Endodermal cell (in vitro differentiated cells): ENCODE results near the gene FOXD1. TPM values are rescaled to one million over a fixed set of nuclear protein-coding genes. Genes with fewer than 3 reads are reported as not detected.

Source experiments
- DNase-seq: peaks from one replicate; pipeline ENCODE4 v3.0.0-alpha.2; 2017
- H3K27ac ChIP-seq: 2 replicates; pipeline ENCODE4 v1.5.1; 2013; ENCODE audit warnings: mild to moderate bottlenecking, low read depth, low read length, moderate library complexity
- H3K27me3 ChIP-seq: 2 replicates; pipeline ENCODE4 v1.6.1; 2013; ENCODE audit warnings: mild to moderate bottlenecking, low read length, moderate library complexity; ENCODE audit not compliant: insufficient read depth, control insufficient read depth, poor library complexity, severe bottlenecking
- H3K36me3 ChIP-seq: 2 replicates; pipeline ENCODE4 v1.7.0; 2013; ENCODE audit warnings: mild to moderate bottlenecking, low read length, moderate library complexity; ENCODE audit not compliant: control insufficient read depth, insufficient read depth
- H3K4me1 ChIP-seq: one replicate; pipeline ENCODE4 v1.7.0; 2013; ENCODE audit warnings: low read length; ENCODE audit not compliant: control insufficient read depth, insufficient read depth
- H3K4me3 ChIP-seq: 2 replicates; pipeline ENCODE4 v1.5.1; 2013; ENCODE audit warnings: mild to moderate bottlenecking, low read length, moderate library complexity
- H3K9ac ChIP-seq: 2 replicates; pipeline ENCODE4 v1.6.1; 2013; ENCODE audit warnings: mild to moderate bottlenecking, low read length, moderate library complexity; ENCODE audit not compliant: poor library complexity, severe bottlenecking; ENCODE audit errors: extremely low read depth
- H3K9me3 ChIP-seq: 2 replicates; pipeline ENCODE4 v1.6.1; 2013; ENCODE audit warnings: mild to moderate bottlenecking, low read length, moderate library complexity; ENCODE audit not compliant: control insufficient read depth
- H3K27ac Mint-ChIP-seq: 2 replicates; pipeline ENCODE4 v1.8.0; 2020; ENCODE audit warnings: mixed read lengths
- H3K27me3 Mint-ChIP-seq: 2 replicates; pipeline ENCODE4 v1.8.0; 2021; ENCODE audit warnings: mild to moderate bottlenecking, mixed read lengths; ENCODE audit not compliant: insufficient read depth
- H3K36me3 Mint-ChIP-seq: 2 replicates; pipeline ENCODE4 v1.8.0; 2020; ENCODE audit warnings: low read depth, mixed read lengths
- H3K4me1 Mint-ChIP-seq: 2 replicates; pipeline ENCODE4 v1.8.0; 2020; ENCODE audit warnings: mixed read lengths
- H3K4me3 Mint-ChIP-seq: 2 replicates; pipeline ENCODE4 v1.8.0; 2020; ENCODE audit warnings: mild to moderate bottlenecking, moderate library complexity, mixed read lengths
- H3K9me3 Mint-ChIP-seq: 2 replicates; pipeline ENCODE4 v1.8.0; 2020; ENCODE audit warnings: mild to moderate bottlenecking, mixed read lengths
- WGBS, 2 experiments: methylation state at CpG; one replicate each; pipeline versions ENCODE4 v1.1.5 to v1.1.7; 2013; ENCODE audit warnings: missing lambda C conversion rate in 2 of 2, mixed read lengths in 1 of 2; ENCODE audit not compliant: insufficient coverage in 1 of 2, insufficient read length in 1 of 2; 5-methylcytosine and 5-hydroxymethylcytosine counted together
- total RNA-seq, 2 donors: library from RNA; stranded (reverse); fragmentation: NEBNext Ultra II Directional in 1 of 2; extraction: Animal tissue kit (Norgen Biotek cat#: 25700) in 1 of 2; gene quantifications; 2 replicates in 1 of 2; 3 replicates in 1 of 2; pipeline ENCODE4 v1.2.1, GENCODE V29; 2021
- TF ChIP-seq, protein P1 (sequence below): fragments of 200-600 bp; sonication (generic); conservative IDR thresholded peaks from 2 replicates; pipeline ENCODE4 v1.5.0; 2021; ENCODE audit warnings: antibody characterized with exemption, mild to moderate bottlenecking

FOXD1 gene
- total RNA-seq, 2 donors from 2014 or later, result 0.29 to 0.59 TPM

- TF ChIP-seq, protein P1, sequence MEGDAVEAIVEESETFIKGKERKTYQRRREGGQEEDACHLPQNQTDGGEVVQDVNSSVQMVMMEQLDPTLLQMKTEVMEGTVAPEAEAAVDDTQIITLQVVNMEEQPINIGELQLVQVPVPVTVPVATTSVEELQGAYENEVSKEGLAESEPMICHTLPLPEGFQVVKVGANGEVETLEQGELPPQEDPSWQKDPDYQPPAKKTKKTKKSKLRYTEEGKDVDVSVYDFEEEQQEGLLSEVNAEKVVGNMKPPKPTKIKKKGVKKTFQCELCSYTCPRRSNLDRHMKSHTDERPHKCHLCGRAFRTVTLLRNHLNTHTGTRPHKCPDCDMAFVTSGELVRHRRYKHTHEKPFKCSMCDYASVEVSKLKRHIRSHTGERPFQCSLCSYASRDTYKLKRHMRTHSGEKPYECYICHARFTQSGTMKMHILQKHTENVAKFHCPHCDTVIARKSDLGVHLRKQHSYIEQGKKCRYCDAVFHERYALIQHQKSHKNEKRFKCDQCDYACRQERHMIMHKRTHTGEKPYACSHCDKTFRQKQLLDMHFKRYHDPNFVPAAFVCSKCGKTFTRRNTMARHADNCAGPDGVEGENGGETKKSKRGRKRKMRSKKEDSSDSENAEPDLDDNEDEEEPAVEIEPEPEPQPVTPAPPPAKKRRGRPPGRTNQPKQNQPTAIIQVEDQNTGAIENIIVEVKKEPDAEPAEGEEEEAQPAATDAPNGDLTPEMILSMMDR, result no peak
- Histone ChIP-seq H3K9me3 (no peaks in the 10 kb centered on the region), H3K4me3 (no peak overlapping the region), H3K36me3 (no peaks in the 10 kb centered on the region), H3K9ac (no peak overlapping the region), H3K4me1 (no peaks in the 10 kb centered on the region), H3K27me3 (peaks cover 16% of the 10 kb centered on the region), H3K27ac (no peak overlapping the region)
- Mint-ChIP-seq H3K4me3 (no peak overlapping the region), H3K9me3 (no peaks in the 10 kb centered on the region), H3K27ac (no peak overlapping the region), H3K36me3 (no peaks in the 10 kb centered on the region), H3K27me3 (peaks cover 56% of the 10 kb centered on the region), H3K4me1 (peaks cover 11% of the 10 kb centered on the region)
- WGBS, 2 experiments, result 91 to 98% methylated on average over 5 of the region's 5 CpGs
- DNase-seq, result no peak
Observed at GRCh38 chr5:73415617-73416016, 33.0 kb downstream of the FOXD1 start.

DNA sequence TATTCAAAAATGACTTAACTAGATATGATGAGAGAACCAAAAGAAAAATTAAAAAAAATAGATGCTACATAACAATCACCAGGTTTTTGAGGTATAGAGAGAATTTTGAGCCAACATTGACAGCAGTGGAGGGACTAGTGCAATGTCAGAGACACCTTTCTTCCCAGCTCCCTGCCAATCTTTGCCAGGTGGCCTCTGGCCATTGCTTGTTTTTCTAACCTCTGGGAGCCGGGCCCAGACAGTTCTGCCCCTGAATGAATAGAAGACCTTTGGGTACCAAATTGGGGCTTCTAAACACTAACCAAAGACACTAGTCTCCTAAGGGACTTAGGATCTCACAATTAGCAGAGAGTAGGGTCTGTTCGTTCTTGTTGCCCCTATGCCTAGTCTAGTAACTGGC lies 33.4 kb downstream of the FOXD1 start:
- H3K4me1 ChIP-seq, result no peaks in the 10 kb centered on the region
- Mint-ChIP-seq H3K4me1 (peaks cover 11% of the 10 kb centered on the region), H3K36me3 (no peaks in the 10 kb centered on the region), H3K27ac (no peak overlapping the region), H3K27me3 (peaks cover 51% of the 10 kb centered on the region), H3K9me3 (no peaks in the 10 kb centered on the region), H3K4me3 (no peak overlapping the region)
- no peaks in the 10 kb centered on the region for H3K9me3 ChIP-seq
- H3K9ac ChIP-seq, result no peak overlapping the region
- TF ChIP-seq, protein P1, result no peak
- DNase-seq, result no peak
- H3K27me3 ChIP-seq, result peaks cover 11% of the 10 kb centered on the region
- H3K4me3 ChIP-seq, result no peak overlapping the region
- WGBS, 2 experiments, result 87 to 100% methylated on average over 1 to 2 of the region's 2 CpGs
- no peaks in the 10 kb centered on the region for H3K36me3 ChIP-seq
- H3K27ac ChIP-seq, result no peak overlapping the region

GRCh38 chr5:73412597-73412988 lies 36.0 kb downstream of the FOXD1 start:
- H3K36me3 Mint-ChIP-seq, result no peaks in the 10 kb centered on the region
- Histone ChIP-seq H3K27me3 (no peaks in the 10 kb centered on the region), H3K9me3 (no peaks in the 10 kb centered on the region), H3K9ac (no peak overlapping the region), H3K4me1 (no peaks in the 10 kb centered on the region), H3K27ac (no peak overlapping the region), H3K4me3 (no peak overlapping the region), H3K36me3 (no peaks in the 10 kb centered on the region)
- WGBS, 2 experiments, result 60 to 67% methylated on average over 1 of the region's 1 CpG
- DNase-seq, result no peak
- H3K9me3 Mint-ChIP-seq, result no peaks in the 10 kb centered on the region
- H3K27me3 Mint-ChIP-seq, result peaks cover 30% of the 10 kb centered on the region
- TF ChIP-seq, protein P1, result no peak
- no peak overlapping the region for H3K4me3 Mint-ChIP-seq
- no peak overlapping the region for H3K27ac Mint-ChIP-seq
- peaks cover 5% of the 10 kb centered on the region for H3K4me1 Mint-ChIP-seq
